Bronchial epithelial cell (primary cell): ENCODE measurements around the gene EFEMP1. TPM values are rescaled to one million over a fixed set of nuclear protein-coding genes. Genes with fewer than 3 reads are reported as not detected.
"Not testable (repeated sequence)": the region's sequence is repeated elsewhere in the genome, so short reads cannot be mapped to it uniquely, and the experiment has no call there.

ENCODE experiments used
- DNase-seq: peaks from one replicate; pipeline ENCODE4 v3.0.0-alpha.2; 2010; ENCODE audit warnings: low read depth
- FAIRE-seq: peaks from 2 replicates; lab custom pipeline; 2011; peaks lifted over from hg19 to GRCh38; lab: Jason Lieb, UNC
- H3K27me3 ChIP-seq: 2 replicates; pipeline ENCODE4 v1.5.1; 2011; ENCODE audit warnings: low read length; ENCODE audit not compliant: control insufficient read depth, insufficient read depth
- H3K36me3 ChIP-seq: 2 replicates; pipeline ENCODE4 v1.5.1; 2011; ENCODE audit warnings: low read length; ENCODE audit not compliant: control insufficient read depth, insufficient read depth
- H3K4me3 ChIP-seq: 2 replicates; pipeline ENCODE4 v1.5.1; 2011; ENCODE audit warnings: mild to moderate bottlenecking, low read depth, low read length, control low read depth
- CTCF ChIP-seq: IDR thresholded peaks from 2 replicates; pipeline ENCODE4 v1.5.1; 2011; ENCODE audit warnings: mild to moderate bottlenecking, moderate library complexity, low read length, control low read depth, inconsistent platforms; ENCODE audit not compliant: insufficient read depth, severe bottlenecking
- total RNA-seq: library from RNA; depleted of rRNA; stranded (reverse); fragments of >200 nt; gene quantifications from 2 replicates; pipeline ENCODE4 v1.2.1, GENCODE V29; 2014

Gene EFEMP1
- total RNA-seq, 1 donor from 2014 or later = 113 TPM

- TF ChIP-seq CTCF = no peak
- DNase-seq = no peak
- no peaks in the 10 kb centered on the region for H3K36me3 ChIP-seq
- H3K27me3 ChIP-seq = no peaks in the 10 kb centered on the region
- H3K4me3 ChIP-seq = no peak overlapping the region
- no peak for FAIRE-seq
Observed at GRCh38 chr2:55842046-55842445, 81.5 kb downstream of the EFEMP1 start.

- DNase-seq = no peak
- TF ChIP-seq CTCF = no peak
- H3K36me3 ChIP-seq = no peaks in the 10 kb centered on the region
- no peak overlapping the region for H3K4me3 ChIP-seq
- FAIRE-seq = no peak
- H3K27me3 ChIP-seq = no peaks in the 10 kb centered on the region
Observed at GRCh38 chr2:55840460-55840859, 83.1 kb downstream of the EFEMP1 start.

- peak; percentile 96 for DNase-seq
- FAIRE-seq = no peak
Observed at GRCh38 chr2:55839182-55839819, 84.3 kb downstream of the EFEMP1 start.

GRCh38 chr2:55838653-55839052 is 84.9 kb downstream of the EFEMP1 start:
- FAIRE-seq = no peak
- H3K4me3 ChIP-seq = no peak overlapping the region
- H3K36me3 ChIP-seq = no peaks in the 10 kb centered on the region
- peak; percentile 89 for DNase-seq
- TF ChIP-seq CTCF = no peak
- H3K27me3 ChIP-seq = no peaks in the 10 kb centered on the region

More at GRCh38 chr2:55839182-55839819, 84.3 kb downstream of the EFEMP1 start:
- H3K27me3 ChIP-seq = no peaks in the 10 kb centered on the region
- peak overlapping the region; percentile 20 for H3K4me3 ChIP-seq
- no peaks in the 10 kb centered on the region for H3K36me3 ChIP-seq
- no peak for TF ChIP-seq CTCF

GRCh38 chr2:55838117-55838516 is 85.5 kb downstream of the EFEMP1 start:
- not testable (repeated sequence) for H3K36me3 ChIP-seq, FAIRE-seq, H3K27me3 ChIP-seq, DNase-seq, H3K4me3 ChIP-seq

GRCh38 chr2:55837073-55837472 is 86.5 kb downstream of the EFEMP1 start:
- FAIRE-seq (no peak), DNase-seq (no peak)
- Histone ChIP-seq H3K27me3 (no peaks in the 10 kb centered on the region), H3K36me3 (no peaks in the 10 kb centered on the region), H3K4me3 (no peak overlapping the region)
- TF ChIP-seq CTCF = no peak

- DNase-seq = peak; percentile 25
- not testable (repeated sequence) for H3K36me3 ChIP-seq, H3K27me3 ChIP-seq, FAIRE-seq, H3K4me3 ChIP-seq
Observed at GRCh38 chr2:55831671-55832410, 91.7 kb downstream of the EFEMP1 start.
